ENCODE results near the gene HPS1. TPM values are rescaled to one million over a fixed set of nuclear protein-coding genes. Genes with fewer than 3 reads are reported as not detected.

The HPS1 gene
- total and polyA plus RNA-seq, 2 experiments from 2014 or later = 21.4 to 51.2 TPM

DNA sequence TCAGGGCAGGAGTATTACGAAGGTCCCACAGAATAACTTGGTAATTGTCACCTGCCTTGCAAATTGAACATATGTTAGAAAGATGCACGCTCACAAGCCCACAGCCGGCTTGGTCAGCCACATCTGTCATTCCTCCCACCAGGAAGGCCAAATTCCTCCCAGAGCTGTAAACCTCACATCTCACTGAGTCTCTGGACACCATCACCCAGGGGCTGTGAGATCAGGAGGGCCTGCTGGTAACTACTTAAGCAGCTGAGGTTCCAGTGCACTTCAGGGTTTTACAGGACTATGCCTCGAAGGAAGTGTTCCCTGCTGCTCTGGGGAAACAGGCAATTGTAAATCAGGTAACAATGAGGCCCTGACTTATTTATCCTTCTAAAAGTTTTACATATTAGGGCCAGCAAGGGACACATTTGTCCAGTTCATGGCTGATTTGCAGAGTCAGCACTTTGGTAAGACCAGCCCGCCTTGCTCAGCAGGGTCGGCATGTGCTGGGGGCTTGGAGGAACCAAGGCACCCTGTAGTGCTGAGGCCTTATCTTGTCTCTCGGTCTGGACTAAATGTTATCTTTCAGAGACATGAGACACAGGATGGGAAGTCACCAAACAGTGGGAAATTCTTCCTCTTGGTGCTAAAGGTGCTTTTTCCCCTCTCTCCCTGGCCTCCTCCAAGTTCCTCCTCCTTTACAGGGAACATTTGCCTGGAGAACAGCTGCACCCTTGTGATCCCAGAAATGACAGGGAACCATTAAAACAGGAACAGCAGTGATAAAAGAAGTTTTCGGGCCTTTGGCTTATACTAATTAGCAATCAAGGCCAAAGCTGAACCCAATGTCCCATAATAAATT, 66.0 kb downstream of the HPS1 start:
- Histone ChIP-seq H3K79me2 (replicated peaks; ENCODE audit: insufficient read depth) (no peaks in the 10 kb centered on the region), H3F3A (replicated peaks; ENCODE audit: low read depth) (no peaks in the 10 kb centered on the region), H4K20me1 (replicated peaks; ENCODE audit: insufficient read depth) (no peaks in the 10 kb centered on the region), H3K36me3 (ENCODE audit: insufficient read depth) (no peaks in the 10 kb centered on the region), H2AFZ (peak overlapping the region; percentile 47; the same call in 1 of the 2 replicates), H3K27ac (ENCODE audit: low read depth) (no peak overlapping the region), H3K27me3 (ENCODE audit: insufficient read depth) (no peaks in the 10 kb centered on the region), H3K9me2 (ENCODE audit: insufficient read depth) (no peaks in the 10 kb centered on the region), H3K4me2 (no peak overlapping the region), H3K4me3 (no peak overlapping the region), H3K4me1 (ENCODE audit: insufficient read depth) (no peaks in the 10 kb centered on the region)
- H3K27ac Mint-ChIP-seq = no peak overlapping the region; the same call in 1 of the 2 replicates
- DNase-seq (ENCODE audit: low spot score) = no peak
- peaks cover 9% of the 10 kb centered on the region; the same call in 2 of the 3 replicates for H3K9me3 Mint-ChIP-seq
- 0 out of 3 replicates have a peak, but pooled peaks cover 2% of the 10 kb centered on the region for H3K36me3 Mint-ChIP-seq (ENCODE audit: low read depth)
- H3K4me3 Mint-ChIP-seq = no peak overlapping the region
- peak; percentile 26; the same call in 2 of the 3 replicates for ATAC-seq
- peaks cover 9% of the 10 kb centered on the region for H3K4me1 Mint-ChIP-seq
- TF ChIP-seq EZH2phosphoT487 (IDR thresholded peaks at IDR 0.05; ENCODE audit: unreplicated experiment) (no peak), ZNF331 (CRISPR knock-in tag; IDR thresholded peaks at IDR 0.05; ENCODE audit: low read depth) (no peak), ZNF114 (CRISPR knock-in tag; IDR thresholded peaks at IDR 0.05) (no peak), POLR2AphosphoS5 (IDR thresholded peaks at IDR 0.05; ENCODE audit: low read depth) (no peak), CREB1 (CRISPR knock-in tag; IDR thresholded peaks at IDR 0.05; ENCODE audit: low read depth) (no peak)
- TF ChIP-seq, protein P1, sequence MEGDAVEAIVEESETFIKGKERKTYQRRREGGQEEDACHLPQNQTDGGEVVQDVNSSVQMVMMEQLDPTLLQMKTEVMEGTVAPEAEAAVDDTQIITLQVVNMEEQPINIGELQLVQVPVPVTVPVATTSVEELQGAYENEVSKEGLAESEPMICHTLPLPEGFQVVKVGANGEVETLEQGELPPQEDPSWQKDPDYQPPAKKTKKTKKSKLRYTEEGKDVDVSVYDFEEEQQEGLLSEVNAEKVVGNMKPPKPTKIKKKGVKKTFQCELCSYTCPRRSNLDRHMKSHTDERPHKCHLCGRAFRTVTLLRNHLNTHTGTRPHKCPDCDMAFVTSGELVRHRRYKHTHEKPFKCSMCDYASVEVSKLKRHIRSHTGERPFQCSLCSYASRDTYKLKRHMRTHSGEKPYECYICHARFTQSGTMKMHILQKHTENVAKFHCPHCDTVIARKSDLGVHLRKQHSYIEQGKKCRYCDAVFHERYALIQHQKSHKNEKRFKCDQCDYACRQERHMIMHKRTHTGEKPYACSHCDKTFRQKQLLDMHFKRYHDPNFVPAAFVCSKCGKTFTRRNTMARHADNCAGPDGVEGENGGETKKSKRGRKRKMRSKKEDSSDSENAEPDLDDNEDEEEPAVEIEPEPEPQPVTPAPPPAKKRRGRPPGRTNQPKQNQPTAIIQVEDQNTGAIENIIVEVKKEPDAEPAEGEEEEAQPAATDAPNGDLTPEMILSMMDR (conservative IDR thresholded peaks at IDR 0.05; ENCODE audit: low read depth in 2 of 2) = no peak
- H3K27me3 Mint-ChIP-seq (ENCODE audit: insufficient read depth, low read depth, poor library complexity) = peaks cover 5% of the 10 kb centered on the region

DNA sequence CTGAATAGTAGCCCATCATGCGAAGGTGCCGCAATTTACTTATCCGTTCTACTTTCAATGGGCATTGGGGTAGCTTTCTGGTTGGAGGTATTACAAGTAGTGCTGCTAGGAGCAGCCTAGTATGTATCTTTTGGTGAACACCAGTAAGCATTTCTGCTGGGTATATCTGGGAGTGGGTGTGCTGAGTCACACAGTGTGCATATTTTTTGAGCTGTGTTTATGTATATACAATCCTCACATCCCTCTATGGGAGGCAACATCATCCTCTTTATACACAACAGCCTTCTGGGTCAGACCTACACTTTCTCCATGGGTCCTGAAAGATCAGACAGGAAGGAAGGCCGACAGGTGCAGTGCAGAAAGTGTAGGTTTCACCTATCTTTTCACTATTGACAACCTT, 68.0 kb downstream of the HPS1 start:
- Histone ChIP-seq H3K79me2 (replicated peaks; ENCODE audit: insufficient read depth) (no peaks in the 10 kb centered on the region), H3K4me1 (ENCODE audit: insufficient read depth) (no peaks in the 10 kb centered on the region), H3K9me2 (ENCODE audit: insufficient read depth) (no peaks in the 10 kb centered on the region), H2AFZ (no peak overlapping the region), H3K27ac (ENCODE audit: low read depth) (no peak overlapping the region), H4K20me1 (replicated peaks; ENCODE audit: insufficient read depth) (no peaks in the 10 kb centered on the region), H3K36me3 (ENCODE audit: insufficient read depth) (no peaks in the 10 kb centered on the region), H3K4me2 (no peak overlapping the region), H3K27me3 (ENCODE audit: insufficient read depth) (no peaks in the 10 kb centered on the region), H3F3A (replicated peaks; ENCODE audit: low read depth) (no peaks in the 10 kb centered on the region), H3K4me3 (no peak overlapping the region)
- Mint-ChIP-seq H3K27me3 (ENCODE audit: insufficient read depth, low read depth, poor library complexity) (peaks cover 2% of the 10 kb centered on the region), H3K9me3 (peaks cover 9% of the 10 kb centered on the region; the same call in 2 of the 3 replicates), H3K4me1 (peaks cover 21% of the 10 kb centered on the region), H3K4me3 (no peak overlapping the region), H3K27ac (no peak overlapping the region), H3K36me3 (ENCODE audit: low read depth) (0 out of 3 replicates have a peak, but pooled peaks cover 2% of the 10 kb centered on the region)
- DNase-seq (ENCODE audit: low spot score) = no peak
- ATAC-seq = no peak
- TF ChIP-seq ZNF114 (CRISPR knock-in tag; IDR thresholded peaks at IDR 0.05) (no peak), EZH2 (IDR thresholded peaks at IDR 0.05; ENCODE audit: low read depth, unreplicated experiment) (no peak), ZNF331 (CRISPR knock-in tag; IDR thresholded peaks at IDR 0.05; ENCODE audit: low read depth) (no peak), CREB1 (CRISPR knock-in tag; IDR thresholded peaks at IDR 0.05; ENCODE audit: low read depth) (no peak)
- TF ChIP-seq, protein P2, sequence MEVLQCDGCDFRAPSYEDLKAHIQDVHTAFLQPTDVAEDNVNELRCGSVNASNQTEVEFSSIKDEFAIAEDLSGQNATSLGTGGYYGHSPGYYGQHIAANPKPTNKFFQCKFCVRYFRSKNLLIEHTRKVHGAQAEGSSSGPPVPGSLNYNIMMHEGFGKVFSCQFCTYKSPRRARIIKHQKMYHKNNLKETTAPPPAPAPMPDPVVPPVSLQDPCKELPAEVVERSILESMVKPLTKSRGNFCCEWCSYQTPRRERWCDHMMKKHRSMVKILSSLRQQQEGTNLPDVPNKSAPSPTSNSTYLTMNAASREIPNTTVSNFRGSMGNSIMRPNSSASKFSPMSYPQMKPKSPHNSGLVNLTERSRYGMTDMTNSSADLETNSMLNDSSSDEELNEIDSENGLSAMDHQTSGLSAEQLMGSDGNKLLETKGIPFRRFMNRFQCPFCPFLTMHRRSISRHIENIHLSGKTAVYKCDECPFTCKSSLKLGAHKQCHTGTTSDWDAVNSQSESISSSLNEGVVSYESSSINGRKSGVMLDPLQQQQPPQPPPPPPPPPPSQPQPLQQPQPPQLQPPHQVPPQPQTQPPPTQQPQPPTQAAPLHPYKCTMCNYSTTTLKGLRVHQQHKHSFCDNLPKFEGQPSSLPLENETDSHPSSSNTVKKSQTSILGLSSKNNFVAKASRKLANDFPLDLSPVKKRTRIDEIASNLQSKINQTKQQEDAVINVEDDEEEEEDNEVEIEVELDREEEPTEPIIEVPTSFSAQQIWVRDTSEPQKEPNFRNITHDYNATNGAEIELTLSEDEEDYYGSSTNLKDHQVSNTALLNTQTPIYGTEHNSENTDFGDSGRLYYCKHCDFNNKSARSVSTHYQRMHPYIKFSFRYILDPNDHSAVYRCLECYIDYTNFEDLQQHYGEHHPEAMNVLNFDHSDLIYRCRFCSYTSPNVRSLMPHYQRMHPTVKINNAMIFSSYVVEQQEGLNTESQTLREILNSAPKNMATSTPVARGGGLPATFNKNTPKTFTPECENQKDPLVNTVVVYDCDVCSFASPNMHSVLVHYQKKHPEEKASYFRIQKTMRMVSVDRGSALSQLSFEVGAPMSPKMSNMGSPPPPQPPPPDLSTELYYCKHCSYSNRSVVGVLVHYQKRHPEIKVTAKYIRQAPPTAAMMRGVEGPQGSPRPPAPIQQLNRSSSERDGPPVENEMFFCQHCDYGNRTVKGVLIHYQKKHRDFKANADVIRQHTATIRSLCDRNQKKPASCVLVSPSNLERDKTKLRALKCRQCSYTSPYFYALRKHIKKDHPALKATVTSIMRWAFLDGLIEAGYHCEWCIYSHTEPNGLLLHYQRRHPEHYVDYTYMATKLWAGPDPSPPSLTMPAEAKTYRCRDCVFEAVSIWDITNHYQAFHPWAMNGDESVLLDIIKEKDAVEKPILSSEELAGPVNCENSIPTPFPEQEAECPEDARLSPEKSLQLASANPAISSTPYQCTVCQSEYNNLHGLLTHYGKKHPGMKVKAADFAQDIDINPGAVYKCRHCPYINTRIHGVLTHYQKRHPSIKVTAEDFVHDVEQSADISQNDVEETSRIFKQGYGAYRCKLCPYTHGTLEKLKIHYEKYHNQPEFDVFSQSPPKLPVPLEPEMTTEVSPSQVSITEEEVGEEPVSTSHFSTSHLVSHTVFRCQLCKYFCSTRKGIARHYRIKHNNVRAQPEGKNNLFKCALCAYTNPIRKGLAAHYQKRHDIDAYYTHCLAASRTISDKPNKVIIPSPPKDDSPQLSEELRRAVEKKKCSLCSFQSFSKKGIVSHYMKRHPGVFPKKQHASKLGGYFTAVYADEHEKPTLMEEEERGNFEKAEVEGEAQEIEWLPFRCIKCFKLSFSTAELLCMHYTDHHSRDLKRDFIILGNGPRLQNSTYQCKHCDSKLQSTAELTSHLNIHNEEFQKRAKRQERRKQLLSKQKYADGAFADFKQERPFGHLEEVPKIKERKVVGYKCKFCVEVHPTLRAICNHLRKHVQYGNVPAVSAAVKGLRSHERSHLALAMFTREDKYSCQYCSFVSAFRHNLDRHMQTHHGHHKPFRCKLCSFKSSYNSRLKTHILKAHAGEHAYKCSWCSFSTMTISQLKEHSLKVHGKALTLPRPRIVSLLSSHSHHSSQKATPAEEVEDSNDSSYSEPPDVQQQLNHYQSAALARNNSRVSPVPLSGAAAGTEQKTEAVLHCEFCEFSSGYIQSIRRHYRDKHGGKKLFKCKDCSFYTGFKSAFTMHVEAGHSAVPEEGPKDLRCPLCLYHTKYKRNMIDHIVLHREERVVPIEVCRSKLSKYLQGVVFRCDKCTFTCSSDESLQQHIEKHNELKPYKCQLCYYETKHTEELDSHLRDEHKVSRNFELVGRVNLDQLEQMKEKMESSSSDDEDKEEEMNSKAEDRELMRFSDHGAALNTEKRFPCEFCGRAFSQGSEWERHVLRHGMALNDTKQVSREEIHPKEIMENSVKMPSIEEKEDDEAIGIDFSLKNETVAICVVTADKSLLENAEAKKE (CRISPR knock-in tag; IDR thresholded peaks at IDR 0.05) = no peak
- TF ChIP-seq, protein P1 (conservative IDR thresholded peaks at IDR 0.05; ENCODE audit: low read depth in 2 of 2) = no peak
